RWPE1 (cell line): Measurements from ENCODE around the gene MAP1B.

ENCODE experiments used
- CTCF ChIA-PET: fragments of 350-600 bp; sonication (Branson Sonifier 250); formaldehyde crosslinking; extraction: SDS; loops from one replicate; lab custom pipeline; 2021; lab: Yijun Ruan, JAX
- POLR2A ChIA-PET: fragments of 400-600 bp; formaldehyde crosslinking; extraction: SDS; loops from one replicate; lab custom pipeline; 2020; ENCODE audit warnings: antibody characterized with exemption; ENCODE audit not compliant: low non-redundant PET; lab: Yijun Ruan, JAX
- DNase-seq: peaks from one replicate; pipeline ENCODE4 v3.0.0; 2012; ENCODE audit warnings: low spot score
- H3K27ac ChIP-seq: fragments of 450-650 bp; 2 replicates; pipeline ENCODE4 v1.5.1; 2017
- TF ChIP-seq, protein P1 (sequence below): fragments of 450-650 bp; conservative IDR thresholded peaks from 2 replicates; pipeline ENCODE4 v1.5.1; 2017; ENCODE audit warnings: low read depth, mild to moderate bottlenecking

The MAP1B gene

GRCh38 chr5:72243706-72244105 is 136.4 kb downstream of the MAP1B start:
- no peak for DNase-seq
- CTCF ChIA-PET, result interaction anchor here (0.6 kb wide), 1 partner anchor 210 kb away, joined by 3 read pairs; no protein-coding TSS in a partner anchor
- no peak overlapping the region for H3K27ac ChIP-seq
- POLR2A ChIA-PET, result no interaction called here
- TF ChIP-seq, protein P1, sequence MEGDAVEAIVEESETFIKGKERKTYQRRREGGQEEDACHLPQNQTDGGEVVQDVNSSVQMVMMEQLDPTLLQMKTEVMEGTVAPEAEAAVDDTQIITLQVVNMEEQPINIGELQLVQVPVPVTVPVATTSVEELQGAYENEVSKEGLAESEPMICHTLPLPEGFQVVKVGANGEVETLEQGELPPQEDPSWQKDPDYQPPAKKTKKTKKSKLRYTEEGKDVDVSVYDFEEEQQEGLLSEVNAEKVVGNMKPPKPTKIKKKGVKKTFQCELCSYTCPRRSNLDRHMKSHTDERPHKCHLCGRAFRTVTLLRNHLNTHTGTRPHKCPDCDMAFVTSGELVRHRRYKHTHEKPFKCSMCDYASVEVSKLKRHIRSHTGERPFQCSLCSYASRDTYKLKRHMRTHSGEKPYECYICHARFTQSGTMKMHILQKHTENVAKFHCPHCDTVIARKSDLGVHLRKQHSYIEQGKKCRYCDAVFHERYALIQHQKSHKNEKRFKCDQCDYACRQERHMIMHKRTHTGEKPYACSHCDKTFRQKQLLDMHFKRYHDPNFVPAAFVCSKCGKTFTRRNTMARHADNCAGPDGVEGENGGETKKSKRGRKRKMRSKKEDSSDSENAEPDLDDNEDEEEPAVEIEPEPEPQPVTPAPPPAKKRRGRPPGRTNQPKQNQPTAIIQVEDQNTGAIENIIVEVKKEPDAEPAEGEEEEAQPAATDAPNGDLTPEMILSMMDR, result no peak

- ChIA-PET POLR2A (no interaction called here), CTCF (interaction anchor here (0.9 kb wide), 2 partner anchors 18 to 162 kb away, joined by 3 to 5 read pairs; no protein-coding TSS in a partner anchor)
- peak; percentile 16 for DNase-seq
- no peak overlapping the region for H3K27ac ChIP-seq
- TF ChIP-seq, protein P1, result peak; percentile 32; the same call in 1 of the 2 replicates
Measured at GRCh38 chr5:72244862-72245371, 137.6 kb downstream of the MAP1B start.

DNA sequence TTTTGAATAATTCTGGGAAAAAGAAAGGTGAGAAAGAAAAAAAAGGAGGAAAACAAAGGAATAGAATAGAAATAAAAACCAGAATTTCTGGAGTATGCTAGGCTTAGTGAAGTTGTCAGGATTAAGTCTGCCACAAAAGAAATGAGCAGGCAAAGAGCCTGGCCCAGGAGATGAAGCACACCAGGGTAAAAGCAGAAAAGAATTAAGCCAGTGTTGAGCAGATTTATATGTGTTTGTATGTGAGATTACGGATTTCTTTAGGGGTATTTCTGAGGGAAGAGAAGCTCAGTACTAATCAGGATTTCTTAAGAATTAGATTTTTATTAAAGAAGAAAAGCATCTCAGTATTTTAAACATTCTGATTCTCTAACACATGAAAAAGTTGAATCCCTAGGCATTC is 138.3 kb downstream of the MAP1B start:
- H3K27ac ChIP-seq, result no peak overlapping the region
- ChIA-PET POLR2A (no interaction called here), CTCF (interaction anchor here (0.9 kb wide), 2 partner anchors 17 to 162 kb away, joined by 3 to 5 read pairs; no protein-coding TSS in a partner anchor)
- DNase-seq, result no peak
- TF ChIP-seq, protein P1, result no peak

DNA sequence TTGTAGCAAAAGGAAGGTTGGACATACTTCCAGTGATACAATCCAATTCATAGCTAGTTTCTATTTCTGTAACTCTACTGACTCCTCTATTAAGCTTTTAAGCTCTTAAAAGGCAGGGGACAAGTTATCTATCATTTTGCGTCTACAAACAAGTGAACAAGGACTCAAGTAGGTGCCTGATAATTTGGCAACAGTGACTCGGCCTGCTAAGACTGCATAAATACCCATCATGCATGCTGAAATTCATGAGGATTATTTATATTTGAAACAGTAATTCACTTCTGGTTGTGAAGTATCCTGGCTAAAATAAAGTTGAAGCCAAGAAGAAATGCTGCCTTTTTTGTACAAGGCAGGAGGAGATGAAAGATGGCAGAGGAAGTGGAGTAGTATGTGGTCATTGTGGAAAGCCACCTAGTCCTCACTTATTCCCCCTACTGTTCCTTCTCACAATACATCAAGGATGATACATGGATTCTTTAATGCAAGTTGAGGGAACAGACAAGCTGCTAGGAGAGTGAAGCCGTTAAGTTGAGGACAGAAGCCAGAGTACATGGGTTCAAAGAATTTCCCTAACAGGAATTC is 138.8 kb downstream of the MAP1B start:
- TF ChIP-seq, protein P1, result no peak
- ChIA-PET POLR2A (no interaction called here), CTCF (interaction anchor here (0.6 to 0.9 kb wide), 2 partner anchors 17 to 97 kb away, joined by 3 to 5 read pairs; no protein-coding TSS in a partner anchor)
- H3K27ac ChIP-seq, result no peak overlapping the region
- no peak for DNase-seq

DNA sequence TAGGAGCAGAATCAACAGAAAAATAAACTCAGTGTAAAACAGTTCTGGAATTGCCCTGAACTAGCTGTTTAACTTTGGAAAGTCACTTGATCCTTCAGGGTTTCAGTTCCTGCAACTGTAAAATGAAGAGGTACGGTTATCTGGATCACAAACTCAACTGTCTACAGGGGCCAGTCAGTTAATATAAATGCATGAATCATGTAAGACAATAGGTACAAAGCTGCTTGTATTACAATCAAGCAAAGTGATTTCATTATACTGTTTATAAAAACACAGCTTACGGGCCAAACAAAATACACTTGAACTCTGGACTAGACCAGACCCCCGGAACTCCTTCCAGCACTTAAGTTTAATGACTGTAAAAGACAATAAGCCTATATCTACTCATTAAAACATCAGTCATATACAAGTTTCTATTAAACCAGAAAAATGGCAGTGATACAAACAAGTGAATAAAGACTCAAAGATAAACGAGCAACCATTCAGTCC is 139.7 kb downstream of the MAP1B start:
- ChIA-PET CTCF (interaction anchor here (1.1 kb wide), 1 partner anchor 35 kb away, joined by 3 read pairs; no protein-coding TSS in a partner anchor), POLR2A (no interaction called here)
- DNase-seq, result no peak
- TF ChIP-seq, protein P1, result no peak
- no peak overlapping the region for H3K27ac ChIP-seq

DNA sequence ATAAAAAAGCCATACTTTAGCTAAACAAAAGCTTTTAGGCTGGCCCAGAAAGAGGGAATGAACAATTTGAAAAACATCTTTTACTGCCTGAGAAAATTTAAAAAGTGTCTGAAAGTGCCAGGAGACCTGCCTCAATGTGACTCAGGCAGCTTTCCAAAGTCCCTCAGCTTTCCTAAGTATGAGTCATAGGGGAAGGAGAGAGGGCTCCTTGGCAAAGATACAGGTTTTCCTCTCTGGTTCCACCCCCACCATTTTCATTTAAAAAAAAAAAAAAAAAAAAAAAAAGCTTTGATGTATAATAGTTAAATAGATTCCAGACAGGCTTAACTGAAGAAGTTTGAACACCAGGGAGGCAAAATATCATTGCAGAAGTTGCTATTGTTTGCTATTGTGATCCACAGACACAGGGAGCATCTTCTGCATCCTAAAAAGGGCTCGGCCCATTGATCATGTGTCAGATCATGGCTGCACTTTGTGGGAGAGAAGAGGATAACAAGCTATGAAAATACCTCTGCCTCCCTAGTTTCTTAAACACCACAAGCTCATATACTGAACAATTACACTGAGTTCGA is 141.2 kb downstream of the MAP1B start:
- no peak overlapping the region for H3K27ac ChIP-seq
- POLR2A ChIA-PET, result no interaction called here
- CTCF ChIA-PET, result interaction anchor here (0.6 to 0.8 kb wide), 2 partner anchors 11 to 120 kb away, joined by 4 read pairs; no protein-coding TSS in a partner anchor
- DNase-seq, result peak; percentile 86
- TF ChIP-seq, protein P1, result no peak
